GM18861 (cell line): ENCODE measurements around the gene EPHA2.

Source experiments
- ATAC-seq: cut with Tn5 transposase; IDR thresholded peaks from one replicate; pipeline ENCODE4 v1.9.1; 2021; ENCODE audit not compliant: unreplicated experiment

Gene EPHA2

DNA sequence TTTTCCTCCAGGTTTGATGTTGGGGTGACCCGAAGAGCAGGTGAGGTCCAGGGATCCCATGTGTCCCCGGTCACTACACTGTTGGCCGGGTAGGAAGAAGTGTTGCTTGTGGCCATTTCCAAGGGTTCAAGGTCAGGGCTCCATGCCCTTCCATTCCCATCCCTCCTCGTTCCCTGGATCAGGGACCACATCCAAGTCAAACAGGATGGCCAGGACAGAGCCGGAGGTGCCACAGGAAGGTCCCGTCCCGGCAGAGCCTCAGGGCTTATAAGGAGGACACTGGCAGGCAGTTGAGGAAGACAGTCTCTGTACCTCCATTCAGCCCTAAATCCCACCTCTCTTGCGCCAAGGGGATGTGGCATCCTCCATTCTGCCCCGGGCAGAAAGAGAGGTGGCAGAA, 60.4 kb downstream of the EPHA2 start:
- ATAC-seq, result no peak

DNA sequence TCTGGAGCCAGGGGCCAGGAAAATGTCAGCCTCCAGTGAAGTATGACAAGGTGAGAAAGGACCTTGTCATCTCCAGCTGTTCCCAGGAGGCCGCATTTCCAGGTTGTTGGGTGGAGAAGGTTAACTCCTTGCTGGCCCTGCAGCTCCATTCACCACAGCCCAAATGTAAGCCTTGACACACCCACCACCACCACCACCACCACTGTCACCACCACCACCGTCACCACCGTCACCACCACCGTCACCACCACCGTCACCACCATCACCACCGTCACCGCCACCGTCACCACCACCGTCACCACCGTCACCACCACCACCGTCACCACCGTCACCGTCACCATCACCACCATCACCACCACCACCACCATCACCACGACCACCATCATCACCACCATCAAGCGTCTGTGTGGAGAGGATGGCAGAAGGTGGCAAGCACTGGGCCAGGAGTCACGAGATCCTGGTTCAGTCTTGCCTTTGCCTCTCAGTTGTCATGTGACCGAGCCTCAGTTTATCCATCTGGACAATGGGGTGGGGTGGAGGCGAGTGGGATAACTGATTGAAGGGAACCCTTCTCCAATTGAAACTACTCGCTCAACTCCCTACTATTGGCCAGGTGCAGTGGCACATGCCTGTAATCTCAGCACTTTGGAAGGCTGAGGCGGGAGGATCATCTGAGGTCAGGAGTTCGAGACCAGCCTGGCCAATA, 61.3 kb downstream of the EPHA2 start:
- no peak for ATAC-seq

DNA sequence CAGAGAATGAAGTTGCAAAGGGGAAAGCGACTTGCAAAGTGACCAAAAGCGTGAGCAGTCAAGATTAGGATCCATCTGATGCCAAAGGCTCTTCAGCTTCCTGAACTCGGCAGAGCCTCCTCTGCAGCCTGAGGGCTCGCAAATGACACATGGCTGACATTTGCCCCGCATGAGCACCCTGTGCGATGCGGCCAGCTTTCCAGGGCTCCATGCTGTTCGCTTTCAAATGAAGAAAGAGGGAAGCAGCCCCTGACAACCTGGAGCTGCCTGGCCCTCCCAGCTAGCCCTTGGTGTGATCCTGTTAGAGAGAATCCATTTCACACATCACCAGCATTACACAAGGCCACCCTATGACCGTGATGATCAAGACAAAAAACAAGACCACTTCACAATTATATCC, 62.3 kb downstream of the EPHA2 start:
- ATAC-seq, result no peak

DNA sequence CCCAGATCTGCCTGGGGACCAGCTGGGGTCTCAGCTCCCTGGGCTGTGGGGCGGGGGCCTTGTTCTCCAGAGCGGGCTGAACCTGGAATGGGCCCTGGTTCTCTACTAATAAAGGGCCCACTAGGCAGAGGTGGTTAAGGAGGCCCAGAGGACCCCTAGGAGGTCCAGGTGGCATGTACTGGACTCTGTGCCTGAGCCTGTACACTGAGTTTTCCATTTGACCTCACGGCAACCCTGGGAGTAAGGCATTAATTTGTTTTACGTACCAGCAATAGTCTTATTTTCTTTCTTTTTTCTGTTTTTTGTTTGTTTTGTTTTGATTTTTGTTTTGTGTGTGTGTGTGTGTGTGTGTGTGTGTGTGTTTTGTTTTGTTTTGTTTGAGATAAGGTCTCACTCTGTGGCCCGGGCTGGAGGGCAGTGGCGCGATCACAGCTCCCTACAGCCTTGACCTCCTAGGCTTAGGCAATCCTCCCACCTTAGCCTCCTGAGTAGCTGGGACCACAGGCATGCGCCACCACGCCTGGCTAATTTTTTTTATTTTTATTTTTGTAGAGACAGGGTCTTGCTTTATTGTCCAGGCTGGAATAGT, 62.9 kb downstream of the EPHA2 start:
- no peak for ATAC-seq

DNA sequence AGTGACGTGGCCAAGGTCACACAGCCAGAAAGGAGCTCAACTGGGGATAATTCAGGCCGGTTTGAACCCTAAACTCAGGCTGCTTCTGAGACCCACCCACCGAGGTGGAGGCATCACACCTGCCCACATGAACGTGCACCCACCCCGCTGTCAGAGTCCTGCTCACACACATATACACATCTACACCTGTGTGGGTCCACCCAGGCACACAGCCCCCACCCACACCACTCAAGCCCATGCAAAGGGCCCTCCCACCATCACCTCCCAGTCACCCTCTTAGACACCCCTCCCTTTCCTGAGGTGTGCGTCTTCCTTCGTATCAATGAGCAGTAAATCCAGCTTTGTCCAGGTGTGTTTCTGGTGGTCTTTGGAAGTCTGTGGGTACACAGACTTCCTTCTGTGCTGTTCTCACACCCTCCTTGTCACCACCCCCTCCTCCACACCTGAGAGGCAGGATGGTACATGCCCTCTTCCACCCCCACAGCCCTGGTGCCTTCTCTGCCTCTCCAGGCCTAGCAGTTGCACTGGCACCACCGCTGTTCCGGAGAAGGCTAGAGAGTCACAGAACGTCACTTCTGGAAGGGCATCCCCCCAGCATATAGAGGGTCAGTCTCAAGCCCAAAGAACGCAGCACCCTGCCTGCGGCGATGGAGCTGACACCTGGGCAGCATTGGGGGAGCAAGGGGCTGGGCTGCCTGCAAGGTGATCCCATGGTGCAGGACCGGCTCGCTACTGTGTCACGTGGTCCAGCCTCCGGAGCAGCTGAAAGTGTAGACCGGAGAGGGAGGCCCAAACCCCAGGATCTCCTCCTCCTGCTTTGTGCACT, 63.6 kb downstream of the EPHA2 start:
- ATAC-seq, result no peak

DNA sequence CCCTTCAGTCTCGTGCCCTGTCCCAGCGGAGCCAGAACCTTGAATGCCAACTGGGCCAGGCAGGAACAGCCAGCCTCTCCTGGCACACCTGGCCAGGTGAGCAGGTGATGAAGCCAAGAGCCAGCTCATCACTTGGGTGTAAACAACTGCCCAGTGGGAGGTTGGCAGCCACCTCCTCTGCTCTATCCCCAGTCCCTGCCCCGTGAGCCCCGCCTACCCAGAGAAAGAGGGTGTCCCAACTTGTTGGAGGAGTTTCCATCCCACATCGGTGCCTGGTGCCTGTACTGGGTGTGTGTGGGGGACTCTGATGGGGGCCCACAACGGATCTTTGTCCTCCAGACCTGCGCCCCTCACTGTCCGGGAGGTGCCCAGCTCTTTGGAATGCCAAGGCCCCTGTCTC, 64.6 kb downstream of the EPHA2 start:
- ATAC-seq, result no peak

DNA sequence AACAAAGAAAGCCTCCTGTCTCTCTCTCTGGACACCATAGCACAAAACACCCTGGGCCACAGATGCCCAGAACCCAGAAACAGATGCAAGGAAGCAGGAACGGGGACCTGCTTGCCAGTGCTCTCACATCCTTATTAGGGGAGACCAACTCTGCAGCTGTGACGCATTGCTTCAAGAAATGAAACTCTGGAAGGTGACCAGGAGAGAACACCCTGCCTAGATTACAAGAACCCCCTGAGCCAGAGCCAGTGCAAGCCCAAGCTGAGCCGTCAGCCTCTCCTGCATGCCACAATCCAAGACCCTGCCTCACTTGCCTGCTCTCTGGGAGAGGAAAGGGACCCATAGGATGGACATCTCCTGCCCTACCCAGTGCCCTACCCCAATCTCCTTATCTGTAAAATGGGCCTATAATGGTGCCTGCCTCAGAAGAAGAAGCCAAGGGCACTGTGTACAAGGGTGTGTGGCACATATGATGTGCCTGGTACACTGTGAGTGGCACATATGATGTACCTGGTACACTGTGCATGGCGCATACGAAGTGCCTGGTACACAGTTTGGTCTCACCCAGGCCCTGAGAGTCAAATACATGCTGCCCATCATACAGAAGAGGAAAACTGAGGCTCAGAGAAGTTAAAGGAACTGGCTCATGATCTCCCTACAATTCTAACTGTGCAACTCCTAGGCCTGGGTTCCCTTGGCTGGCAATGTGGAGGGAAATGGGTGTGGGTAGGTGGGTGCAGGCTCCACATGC, 65.6 kb downstream of the EPHA2 start:
- no peak for ATAC-seq

DNA sequence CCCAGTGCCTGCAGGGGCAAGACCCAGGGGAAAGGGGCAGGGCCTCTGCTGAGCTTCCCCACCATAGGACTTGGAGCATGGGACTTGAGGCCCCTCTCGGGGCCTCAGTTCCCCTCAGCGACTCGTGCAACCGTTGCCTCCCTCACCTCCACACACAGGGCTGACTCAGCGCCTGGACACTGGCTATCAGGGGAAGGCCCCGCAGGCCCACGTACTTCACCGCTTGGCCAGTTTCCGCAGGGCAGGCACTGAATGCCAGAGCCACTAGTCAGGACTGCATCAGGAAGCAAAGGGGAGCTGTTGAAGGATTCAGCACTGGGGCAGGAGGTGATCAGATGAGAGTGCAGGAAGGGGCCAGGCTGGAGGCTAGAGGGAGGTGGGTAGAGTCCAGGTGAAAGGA, 66.9 kb downstream of the EPHA2 start:
- no peak for ATAC-seq

DNA sequence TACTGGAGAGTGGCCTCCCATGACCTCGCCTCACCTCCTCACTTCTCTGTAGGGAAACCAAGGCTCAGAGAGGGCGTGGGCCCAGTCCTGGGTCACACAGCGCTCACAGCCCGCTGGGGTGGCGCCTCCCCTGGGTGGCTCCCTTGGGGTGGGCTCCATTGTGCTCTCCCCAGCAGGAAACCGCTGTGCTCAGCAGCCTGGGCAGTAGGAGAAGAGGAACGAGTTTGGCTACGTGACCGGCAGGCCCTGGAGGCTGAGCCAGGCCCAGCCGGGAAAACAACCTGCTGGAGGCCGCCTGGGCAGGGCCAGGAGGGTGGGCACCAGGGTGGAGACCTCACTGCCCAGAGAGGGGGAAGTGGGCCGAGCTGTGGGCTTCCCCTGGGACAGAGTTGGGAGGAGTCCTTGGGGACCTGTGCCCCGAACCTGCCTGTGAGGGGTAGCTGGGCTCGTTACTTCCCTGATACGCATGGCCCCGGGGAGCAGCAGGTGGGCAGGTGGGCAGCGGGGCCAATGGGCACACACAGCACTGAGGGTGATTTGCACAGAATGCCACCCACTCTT, 67.4 kb downstream of the EPHA2 start:
- ATAC-seq, result no peak

DNA sequence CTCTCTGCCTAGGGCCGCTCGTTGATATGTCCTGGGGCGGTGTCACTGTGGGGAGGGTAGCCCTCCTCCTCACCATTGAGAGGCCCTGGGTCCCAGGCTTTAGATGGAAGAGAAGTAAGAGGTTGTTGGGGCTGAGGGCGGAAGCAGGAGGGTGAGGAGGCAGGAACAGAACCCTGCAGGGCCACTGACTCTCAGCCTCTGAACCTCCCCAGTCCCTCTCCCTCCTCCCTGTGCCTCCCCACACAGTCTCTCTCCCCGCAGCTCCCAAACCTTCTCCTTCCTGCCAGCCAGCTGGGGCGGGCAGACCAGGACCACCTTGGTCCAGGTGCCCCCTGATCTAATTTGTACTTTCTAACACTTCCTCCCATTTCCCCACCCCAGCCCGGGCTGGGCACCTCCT, 68.1 kb downstream of the EPHA2 start:
- ATAC-seq, result no peak

DNA sequence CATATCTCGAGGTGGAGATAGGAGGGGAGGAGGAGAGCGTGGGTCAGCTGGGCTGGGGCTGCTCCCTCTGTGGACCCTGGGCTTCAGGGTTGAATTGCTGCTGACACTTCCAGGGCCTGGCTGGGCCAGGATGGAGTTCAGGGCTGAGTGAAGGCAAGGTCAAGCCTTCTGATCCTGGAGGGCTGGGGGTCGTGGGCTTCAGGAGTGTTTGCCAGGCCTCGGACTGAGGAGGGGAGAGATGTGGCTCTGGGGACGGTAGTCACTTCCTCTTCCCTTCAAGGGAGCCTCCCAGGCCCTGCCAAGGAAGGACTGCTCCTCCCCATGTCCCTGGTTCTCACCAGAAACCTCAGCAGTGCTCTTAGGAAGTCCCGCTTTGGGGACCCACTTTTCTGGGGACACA, 70.3 kb downstream of the EPHA2 start:
- ATAC-seq, result no peak

DNA sequence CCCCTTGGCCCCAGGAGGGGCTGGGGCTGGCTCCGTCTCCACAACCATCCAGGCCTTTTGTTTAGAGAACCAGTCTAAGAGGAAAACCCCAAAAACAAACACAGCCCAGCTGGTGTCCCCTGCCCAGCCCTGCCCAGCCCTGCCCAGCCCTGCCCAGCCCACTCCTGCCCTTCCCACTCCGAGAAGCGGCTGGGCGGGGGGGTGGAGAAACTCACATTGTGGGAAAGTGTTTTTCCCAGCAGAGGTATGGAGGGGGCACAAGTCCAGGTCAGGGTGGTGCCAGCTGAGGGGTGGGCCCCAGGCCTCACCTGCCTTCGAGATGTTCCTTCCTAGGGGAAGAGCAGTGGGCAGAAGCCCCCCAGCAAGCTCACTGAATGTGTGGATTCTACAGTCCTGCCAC, 72.4 kb downstream of the EPHA2 start:
- ATAC-seq, result no peak

DNA sequence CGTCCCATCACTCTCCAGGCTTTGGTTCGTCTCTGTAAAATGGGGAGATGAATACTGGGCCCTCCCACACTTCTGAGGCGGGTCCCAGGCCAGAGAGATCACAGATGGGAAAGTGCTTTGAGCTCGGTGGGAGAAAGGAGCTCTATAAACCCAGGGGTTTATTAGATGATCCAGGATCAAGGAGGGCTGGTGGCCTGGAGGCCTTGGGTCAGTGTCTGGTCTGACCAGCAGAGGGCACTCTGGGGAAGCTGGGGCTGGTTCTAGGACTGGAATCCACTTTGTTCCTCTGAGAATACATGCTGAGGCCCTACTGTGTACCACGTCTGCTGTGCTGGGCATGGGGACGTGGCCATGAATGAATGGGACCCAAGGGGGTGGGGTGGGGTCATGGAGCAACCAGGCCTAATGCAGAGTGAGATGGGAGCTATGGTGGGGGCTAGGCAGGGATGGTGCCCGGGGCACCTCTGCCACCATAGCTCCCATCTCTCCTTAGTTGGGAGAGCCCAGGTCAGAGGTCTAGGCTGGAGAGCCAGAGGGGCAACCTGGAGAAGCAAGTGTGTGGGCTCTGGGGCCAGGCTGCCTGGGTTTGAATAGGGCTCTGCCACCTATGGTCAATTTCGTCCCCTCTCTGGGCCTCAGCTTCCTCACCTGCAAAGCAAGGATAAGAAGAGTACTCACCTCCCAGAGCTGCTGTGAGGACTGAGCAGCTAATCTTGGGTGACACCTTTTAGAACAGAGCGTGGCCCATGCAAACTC, 73.4 kb downstream of the EPHA2 start:
- ATAC-seq, result no peak

DNA sequence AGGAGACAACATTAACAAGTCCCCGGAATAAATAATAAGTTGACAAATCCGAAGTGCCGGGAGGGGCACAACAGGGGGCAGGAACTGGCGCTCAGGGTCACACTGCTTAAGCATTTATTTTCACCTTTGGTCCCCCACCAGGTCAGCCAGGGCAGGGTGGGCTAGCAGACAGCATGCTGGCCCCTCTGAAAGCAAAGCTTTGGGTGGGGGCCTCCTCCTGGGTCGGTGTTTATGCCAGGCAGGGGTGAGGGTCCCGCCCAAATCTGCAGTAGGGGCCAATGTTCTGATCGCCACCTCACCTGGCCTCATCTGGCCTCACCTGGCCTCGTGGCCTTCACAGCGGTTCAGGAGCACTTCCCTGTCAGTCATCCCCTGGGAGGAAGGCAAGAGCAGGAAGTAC, 74.2 kb downstream of the EPHA2 start:
- no peak for ATAC-seq

DNA sequence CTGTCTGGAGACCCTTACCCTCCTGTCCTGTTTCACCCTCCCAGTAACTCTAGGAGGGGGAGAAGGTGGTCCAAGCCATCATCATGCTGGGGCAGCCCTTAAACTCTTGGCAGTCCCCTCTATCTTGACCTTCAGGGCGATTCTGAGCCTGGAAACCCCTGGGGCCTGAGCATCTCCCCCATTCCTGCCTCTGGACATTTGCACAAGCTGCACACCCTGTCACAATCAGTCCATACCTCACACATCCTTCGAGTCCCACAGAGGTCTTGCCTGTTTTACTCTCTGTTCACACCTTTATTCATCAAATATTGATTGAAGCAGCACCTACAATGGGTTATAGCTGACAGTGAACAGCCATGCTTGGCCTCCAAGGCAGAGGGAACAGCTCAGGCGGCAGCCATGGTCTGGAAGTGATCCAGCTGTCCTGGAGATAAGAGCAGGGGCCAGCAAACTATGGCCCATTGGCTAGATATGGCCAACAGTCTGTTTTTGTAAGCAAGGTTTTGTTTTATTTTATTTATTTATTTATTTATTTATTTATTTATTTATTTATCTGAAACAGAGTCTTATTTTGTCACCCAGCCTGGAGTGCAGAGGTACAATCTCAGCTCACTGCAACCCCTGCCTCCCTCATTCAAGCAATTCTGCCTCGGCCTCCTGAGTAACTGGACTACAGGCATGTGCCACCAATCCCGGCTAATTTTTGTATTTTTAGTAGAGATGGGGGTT, 75.3 kb downstream of the EPHA2 start:
- ATAC-seq, result no peak

DNA sequence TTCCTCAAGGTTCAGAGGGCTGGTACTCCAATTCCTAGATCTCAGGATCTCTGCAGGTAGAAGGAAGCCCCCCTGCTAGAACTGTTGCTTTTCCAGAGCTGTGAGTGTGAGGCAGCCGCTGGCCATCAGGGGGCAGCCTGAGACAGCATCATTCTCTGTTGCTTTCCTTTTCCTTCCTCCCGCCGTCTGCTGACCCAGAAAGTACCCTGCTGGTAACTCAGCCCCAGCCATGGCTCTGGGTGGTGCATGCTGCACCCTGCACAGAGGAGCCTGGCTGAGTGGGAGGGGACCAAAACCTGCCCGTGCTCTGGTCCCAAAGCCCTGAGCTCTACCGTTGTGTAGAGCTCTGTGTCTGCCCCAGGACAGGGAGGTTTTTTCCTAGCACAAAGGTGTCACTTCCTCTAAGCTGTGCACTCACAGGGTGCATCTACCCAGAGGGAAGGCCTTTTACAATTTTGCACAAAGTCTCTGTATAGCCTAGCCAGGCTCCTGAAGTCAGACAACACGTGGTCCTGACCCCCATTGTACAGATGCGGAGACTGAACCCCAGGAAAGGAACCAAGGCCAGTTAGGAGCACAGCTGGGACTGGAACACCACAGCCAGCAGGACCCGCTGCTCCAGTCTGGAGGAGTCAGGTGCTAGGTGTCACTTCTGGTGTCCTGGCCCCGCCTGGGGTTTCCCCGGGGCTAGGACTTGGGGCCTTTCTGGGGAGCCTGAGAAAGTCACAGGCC, 76.8 kb downstream of the EPHA2 start:
- ATAC-seq, result no peak

DNA sequence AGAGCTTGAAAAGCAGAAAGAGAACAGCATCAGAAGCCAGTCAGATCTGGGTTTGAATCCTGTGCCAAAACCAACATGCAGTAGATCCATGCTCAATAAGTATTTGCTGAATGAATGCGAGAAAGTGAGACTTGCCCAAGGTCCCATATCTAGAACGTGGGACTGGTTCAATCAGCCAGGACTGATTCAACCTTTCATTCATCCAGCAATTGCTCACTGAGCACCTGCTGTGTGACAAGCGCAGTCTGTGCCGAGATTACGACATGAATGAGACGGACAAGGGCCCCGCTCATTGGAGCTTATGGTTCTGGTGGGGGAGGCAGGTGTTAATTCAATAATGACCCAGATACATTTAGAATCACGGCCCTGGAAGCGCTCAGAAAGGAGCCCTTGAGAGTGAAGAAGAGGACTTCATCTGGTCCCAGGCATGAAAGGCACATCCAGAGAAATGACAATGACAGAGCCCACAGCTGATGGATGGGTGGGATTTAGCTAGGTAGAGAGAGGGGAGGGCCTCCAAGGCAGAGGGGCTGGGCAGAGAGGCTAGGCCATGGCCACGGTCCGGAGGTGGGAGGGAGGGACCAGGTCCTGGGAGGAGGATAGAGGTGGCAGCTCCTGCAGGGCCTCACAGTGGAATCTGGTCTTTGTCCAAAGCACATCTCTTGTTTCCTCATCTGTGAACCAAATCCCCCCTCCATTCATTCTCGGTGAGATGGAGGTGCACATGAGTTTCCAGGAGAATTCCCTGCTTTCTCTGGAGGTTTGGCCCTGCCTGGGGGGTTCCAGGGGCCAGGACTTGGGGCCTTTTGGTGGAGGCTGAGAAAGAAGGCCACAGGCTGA, 78.2 kb downstream of the EPHA2 start:
- no peak for ATAC-seq

DNA sequence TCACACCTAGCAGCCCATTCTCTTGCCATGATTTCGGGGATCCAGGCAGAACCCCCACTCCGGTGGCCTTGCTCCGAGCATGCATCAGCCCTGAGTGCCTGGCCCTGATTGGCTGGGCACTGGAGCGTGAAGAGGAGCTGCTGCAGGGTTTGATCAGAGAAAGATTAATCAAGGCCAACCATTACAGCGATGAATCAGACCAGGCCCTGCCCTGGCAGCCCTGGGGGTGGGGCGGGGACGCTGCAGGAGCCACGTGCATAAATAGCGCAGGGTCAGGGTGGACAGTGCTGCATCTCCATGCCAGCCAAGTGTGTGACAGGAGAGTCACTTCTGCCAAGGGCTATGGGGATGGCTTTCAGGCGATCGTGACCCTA, 79.0 kb downstream of the EPHA2 start:
- no peak for ATAC-seq
